HCT116 (cell line): ENCODE data around the gene GON4L. TPM values are rescaled to one million over a fixed set of nuclear protein-coding genes. Genes with fewer than 3 reads are reported as not detected.

Experiments
- ATAC-seq: fragments of 200-7000 bp; cut with Tn5 transposase; 2 replicates; pipeline ENCODE4 v1.9.1; 2020; ENCODE audit warnings: mild to moderate bottlenecking, moderate library complexity
- BruUV-seq: library from RNA; stranded (reverse); fragments of 400-500 nt; replicated peaks from 2 replicates; lab custom pipeline; 2021; lab: Mats Ljungman, UMichigan
- CTCF ChIA-PET: fragments of 300-600 bp; sonication (Branson Sonifier 250); formaldehyde crosslinking; loops from one replicate; lab custom pipeline; 2021; ENCODE audit warnings: antibody characterized with exemption; lab: Charles Lee
- POLR2A ChIA-PET: fragments of 300-600, 350-600 bp; sonication (Branson Sonifier 250); formaldehyde crosslinking; loops from one replicate; lab custom pipeline; 2021; ENCODE audit warnings: antibody characterized with exemption; lab: Charles Lee
- RAD21 ChIA-PET, 2 experiments: fragments of 300-600 bp; sonication (Branson Sonifier 250); formaldehyde crosslinking; loops; one replicate each; lab custom pipeline; 2023; ENCODE audit warnings: low total read pairs in 2 of 2; ENCODE audit not compliant: uncharacterized antibody in 2 of 2, unreplicated experiment in 2 of 2, low non-redundant PET in 1 of 2; lab: Charles Lee
- DNase-seq: peaks from one replicate; pipeline ENCODE4 v3.0.0-alpha.2; 2010; ENCODE audit warnings: low read depth, low spot score
- H2AFZ ChIP-seq: fragments of 200-600 bp; shearing (Covaris generic), sonication (generic); 2 replicates; pipeline ENCODE4 v1.6.1; 2017; ENCODE audit warnings: low read depth, mixed run types, mixed read lengths, antibody characterized with exemption, low read length; ENCODE audit not compliant: poor library complexity, severe bottlenecking
- H3K27ac ChIP-seq: 2 replicates; pipeline ENCODE4 v1.5.1; 2012; ENCODE audit warnings: low read depth, low read length
- H3K27me3 ChIP-seq: fragments of 200-600 bp; sonication (generic); 2 replicates; pipeline ENCODE4 v1.6.1; 2016; ENCODE audit warnings: mixed run types, low read length, mixed read lengths; ENCODE audit not compliant: insufficient read depth
- H3K36me3 ChIP-seq, 2 experiments: fragments of 200-500 bp in 1 of 2; fragments of 200-600 bp in 1 of 2; sonication (Bioruptor generic) in 1 of 2; sonication (generic) in 1 of 2; 2 replicates each; pipeline versions ENCODE4 v1.5.1 to v1.6.1; 2014 to 2016; ENCODE audit warnings: low read length in 2 of 2, inconsistent platforms in 1 of 2, mixed read lengths in 1 of 2, mixed run types in 1 of 2; ENCODE audit not compliant: insufficient read depth in 2 of 2, control insufficient read depth in 1 of 2
- H3K4me1 ChIP-seq, 2 experiments: fragments of 200-600 bp in 1 of 2; sonication (generic) in 1 of 2; 2 replicates each; pipeline versions ENCODE4 v1.5.1 to v1.6.1; 2012 to 2017; ENCODE audit warnings: low read length in 2 of 2, inconsistent platforms in 1 of 2, mild to moderate bottlenecking in 1 of 2, mixed read lengths in 1 of 2, mixed run types in 1 of 2, moderate library complexity in 1 of 2; ENCODE audit not compliant: insufficient read depth in 2 of 2, control insufficient read depth in 1 of 2
- H3K4me2 ChIP-seq: fragments of 200-600 bp; sonication (generic); 2 replicates; pipeline ENCODE4 v1.6.1; 2017; ENCODE audit warnings: mixed run types, low read length, mixed read lengths
- H3K4me3 ChIP-seq, 2 experiments: fragments of 200-600 bp in 1 of 2; sonication (generic) in 1 of 2; replicated peaks in 1 of 2; 2 replicates each; pipeline ENCODE4 v1.5.1; 2011 to 2016; ENCODE audit warnings: low read length in 2 of 2, control low read depth in 1 of 2, low read depth in 1 of 2, mild to moderate bottlenecking in 1 of 2, mixed read lengths in 1 of 2, mixed run types in 1 of 2
- H3K79me2 ChIP-seq: fragments of 200-600 bp; sonication (generic); 2 replicates; pipeline ENCODE4 v1.6.1; 2017; ENCODE audit warnings: mild to moderate bottlenecking, mixed run types, low read length, moderate library complexity, mixed read lengths; ENCODE audit not compliant: insufficient read depth
- H3K9ac ChIP-seq: fragments of 200-600 bp; sonication (generic); 2 replicates; pipeline ENCODE4 v1.6.1; 2016; ENCODE audit warnings: low read length, mixed read lengths
- H3K9me2 ChIP-seq: fragments of 200-600 bp; sonication (generic), shearing (Covaris generic); 2 replicates; pipeline ENCODE4 v1.6.1; 2017; ENCODE audit warnings: mixed run types, mild to moderate bottlenecking, moderate library complexity; ENCODE audit not compliant: insufficient read depth
- H3K9me3 ChIP-seq, 2 experiments: fragments of 200-500 bp in 1 of 2; fragments of 200-600 bp in 1 of 2; sonication (Bioruptor generic) in 1 of 2; sonication (generic) in 1 of 2; 2 replicates each; pipeline ENCODE4 v1.6.1; 2014 to 2017; ENCODE audit warnings: low read length in 2 of 2, mixed read lengths in 2 of 2, inconsistent platforms in 1 of 2, low read depth in 1 of 2, mild to moderate bottlenecking in 1 of 2, mixed run types in 1 of 2, moderate library complexity in 1 of 2; ENCODE audit not compliant: control insufficient read depth in 1 of 2, insufficient read depth in 1 of 2
- H4K20me1 ChIP-seq: fragments of 200-600 bp; sonication (generic), shearing (Covaris generic); 2 replicates; pipeline ENCODE4 v1.6.1; 2017; ENCODE audit warnings: mixed run types, mild to moderate bottlenecking, moderate library complexity; ENCODE audit not compliant: insufficient read depth
- CBX3 ChIP-seq: IDR thresholded peaks from 2 replicates; pipeline ENCODE4 v1.6.1; 2012; ENCODE audit warnings: low read depth
- EGR1 ChIP-seq: IDR thresholded peaks from 2 replicates; pipeline ENCODE4 v1.6.1; 2012; ENCODE audit warnings: low read depth
- FOSL1 ChIP-seq: IDR thresholded peaks from 2 replicates; pipeline ENCODE4 v1.6.1; 2012; ENCODE audit warnings: low read depth
- MAX ChIP-seq: IDR thresholded peaks from 2 replicates; pipeline ENCODE4 v1.6.1; 2012
- POLR2A ChIP-seq: IDR thresholded peaks from 2 replicates; pipeline ENCODE4 v1.7.0; 2011; ENCODE audit warnings: borderline replicate concordance; ENCODE audit not compliant: insufficient read depth, insufficient read length; ENCODE audit errors: extremely low read depth
- TCF7L2 ChIP-seq: IDR thresholded peaks from 2 replicates; pipeline ENCODE4 v1.7.0; 2011; ENCODE audit warnings: borderline replicate concordance, inconsistent platforms; ENCODE audit not compliant: insufficient read depth, insufficient read length; ENCODE audit errors: extremely low read depth
- ZBTB33 ChIP-seq: IDR thresholded peaks from 2 replicates; pipeline ENCODE4 v1.6.1; 2011; ENCODE audit warnings: mild to moderate bottlenecking, low read length, moderate library complexity; ENCODE audit not compliant: insufficient replicate concordance; ENCODE audit errors: extremely low read depth
- intact Hi-C: fragments of 100-400 bp; cut with micrococcal nuclease; formaldehyde crosslinking; loops from 2 replicates; pipeline ENCODE4 v1.10.0; 2022
- total RNA-seq: library from RNA; stranded (reverse); gene quantifications from one replicate; pipeline ENCODE4 v1.2.1, GENCODE V29; 2021; ENCODE audit not compliant: unreplicated experiment

The GON4L gene
- total RNA-seq, 1 experiment from 2014 or later, result 40.8 TPM

- H3K4me1 ChIP-seq, result no peaks in the 10 kb centered on the region
- H3K9ac ChIP-seq, result no peak overlapping the region
- intact Hi-C loops, result no loop called here
- no peak for ATAC-seq
- H3K4me3 ChIP-seq, result no peak overlapping the region
- no peak for DNase-seq
- H2AFZ ChIP-seq, result no peak overlapping the region
- BruUV-seq, result no TSS peak
- H3K4me2 ChIP-seq, result no peak overlapping the region
- CTCF ChIA-PET, result interaction anchor here (1.2 kb wide), 1 partner anchor 9 kb away, joined by 3 read pairs; no protein-coding TSS in a partner anchor
- TF ChIP-seq FOSL1 (no peak), ZBTB33 (no peak), CBX3 (no peak), EGR1 (no peak), MAX (no peak), POLR2A (no peak), TCF7L2 (no peak)
- no peaks in the 10 kb centered on the region for H4K20me1 ChIP-seq
- H3K36me3 ChIP-seq, result no peaks in the 10 kb centered on the region
- no peaks in the 10 kb centered on the region for H3K9me3 ChIP-seq
- peaks cover 7% of the 10 kb centered on the region; the same call in 1 of the 2 replicates for H3K27me3 ChIP-seq
- RAD21 ChIA-PET, result no interaction called here
- no peaks in the 10 kb centered on the region for H3K79me2 ChIP-seq
- POLR2A ChIA-PET, result no interaction called here
- H3K27ac ChIP-seq, result no peak overlapping the region
- H3K9me2 ChIP-seq, result no peaks in the 10 kb centered on the region
Observed at GRCh38 chr1:155884031-155884960, 27.3 kb upstream of the GON4L start.
